Endothelial cell (in vitro differentiated cells): ENCODE measurements around the gene AIF1. TPM values are rescaled to one million over a fixed set of nuclear protein-coding genes. Genes with fewer than 3 reads are reported as not detected.

Experiments
- DNase-seq: peaks from one replicate; pipeline ENCODE4 v3.0.0; 2021; ENCODE audit warnings: low spot score
- H3K27ac Mint-ChIP-seq: one replicate; pipeline ENCODE4 v1.8.0; 2021; ENCODE audit warnings: mixed read lengths, inconsistent platforms; ENCODE audit not compliant: unreplicated experiment
- H3K27me3 Mint-ChIP-seq: one replicate; pipeline ENCODE4 v1.8.0; 2021; ENCODE audit warnings: mild to moderate bottlenecking, moderate library complexity, mixed read lengths, inconsistent platforms; ENCODE audit not compliant: unreplicated experiment
- H3K36me3 Mint-ChIP-seq: one replicate; pipeline ENCODE4 v1.8.0; 2021; ENCODE audit warnings: mild to moderate bottlenecking, low read depth, mixed read lengths, inconsistent platforms; ENCODE audit not compliant: unreplicated experiment
- H3K4me1 Mint-ChIP-seq: one replicate; pipeline ENCODE4 v1.8.0; 2021; ENCODE audit warnings: mild to moderate bottlenecking, mixed read lengths, inconsistent platforms; ENCODE audit not compliant: unreplicated experiment
- H3K4me3 Mint-ChIP-seq: one replicate; pipeline ENCODE4 v1.8.0; 2021; ENCODE audit warnings: mild to moderate bottlenecking, mixed read lengths, inconsistent platforms; ENCODE audit not compliant: unreplicated experiment
- H3K9me3 Mint-ChIP-seq: one replicate; pipeline ENCODE4 v1.8.0; 2021; ENCODE audit warnings: mixed read lengths, inconsistent platforms; ENCODE audit not compliant: unreplicated experiment
- total RNA-seq: library from RNA; stranded (reverse); fragmentation: NEBNext Ultra II Directional; extraction: Animal tissue kit (Norgen Biotek cat#: 25700); gene quantifications from one replicate; pipeline ENCODE4 v1.2.1, GENCODE V29; 2021; ENCODE audit not compliant: unreplicated experiment
- TF ChIP-seq, protein P1 (sequence below): fragments of 200-600 bp; sonication (generic); IDR thresholded peaks from one replicate; pipeline ENCODE4 v1.5.0; 2021; ENCODE audit warnings: antibody characterized with exemption; ENCODE audit not compliant: unreplicated experiment

The AIF1 gene
- total RNA-seq, 1 donor from 2014 or later = 22.8 TPM

DNA sequence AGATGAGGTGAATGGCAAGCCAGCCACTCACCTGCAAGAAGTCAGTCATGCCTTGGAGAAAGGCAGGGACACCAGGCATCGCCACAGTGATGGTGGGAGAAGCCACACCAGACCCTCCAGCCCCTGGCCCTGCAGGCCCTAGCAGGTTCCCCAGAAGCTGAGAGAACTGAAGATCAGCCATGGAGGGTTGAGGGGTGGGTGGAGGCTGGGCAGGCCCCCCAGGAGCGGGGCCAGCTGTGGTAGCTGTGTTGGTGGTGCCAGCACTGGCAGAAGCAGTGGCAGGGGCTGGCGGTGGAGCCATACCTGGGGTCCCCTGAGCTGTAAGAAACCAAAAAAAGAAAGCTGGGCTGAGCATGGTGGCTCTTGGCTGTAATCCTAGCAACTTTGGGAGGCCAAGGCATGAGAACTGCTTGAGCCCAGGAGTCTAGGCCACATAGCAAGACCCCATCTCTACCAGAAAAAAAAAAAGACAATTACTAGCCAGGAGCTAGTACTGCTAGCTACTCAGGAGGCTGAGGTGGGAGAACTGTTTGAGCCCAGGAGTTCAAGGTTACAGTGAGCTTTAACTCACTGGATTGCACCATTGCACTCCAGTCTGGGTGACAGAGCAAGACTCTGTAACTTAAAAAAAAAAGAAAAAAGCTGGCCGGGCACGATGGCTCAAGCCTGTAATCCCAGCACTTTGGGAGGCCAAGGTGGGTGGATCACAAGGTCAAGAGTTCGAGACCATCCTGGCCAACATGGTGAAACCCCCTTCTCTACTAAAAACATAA lies 27.9 kb downstream of the AIF1 start:
- H3K9me3 Mint-ChIP-seq = no peaks in the 10 kb centered on the region
- H3K36me3 Mint-ChIP-seq = peaks cover 34% of the 10 kb centered on the region
- no peak for DNase-seq
- TF ChIP-seq, protein P1, sequence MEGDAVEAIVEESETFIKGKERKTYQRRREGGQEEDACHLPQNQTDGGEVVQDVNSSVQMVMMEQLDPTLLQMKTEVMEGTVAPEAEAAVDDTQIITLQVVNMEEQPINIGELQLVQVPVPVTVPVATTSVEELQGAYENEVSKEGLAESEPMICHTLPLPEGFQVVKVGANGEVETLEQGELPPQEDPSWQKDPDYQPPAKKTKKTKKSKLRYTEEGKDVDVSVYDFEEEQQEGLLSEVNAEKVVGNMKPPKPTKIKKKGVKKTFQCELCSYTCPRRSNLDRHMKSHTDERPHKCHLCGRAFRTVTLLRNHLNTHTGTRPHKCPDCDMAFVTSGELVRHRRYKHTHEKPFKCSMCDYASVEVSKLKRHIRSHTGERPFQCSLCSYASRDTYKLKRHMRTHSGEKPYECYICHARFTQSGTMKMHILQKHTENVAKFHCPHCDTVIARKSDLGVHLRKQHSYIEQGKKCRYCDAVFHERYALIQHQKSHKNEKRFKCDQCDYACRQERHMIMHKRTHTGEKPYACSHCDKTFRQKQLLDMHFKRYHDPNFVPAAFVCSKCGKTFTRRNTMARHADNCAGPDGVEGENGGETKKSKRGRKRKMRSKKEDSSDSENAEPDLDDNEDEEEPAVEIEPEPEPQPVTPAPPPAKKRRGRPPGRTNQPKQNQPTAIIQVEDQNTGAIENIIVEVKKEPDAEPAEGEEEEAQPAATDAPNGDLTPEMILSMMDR = no peak
- no peak overlapping the region for H3K27ac Mint-ChIP-seq
- no peak overlapping the region for H3K4me3 Mint-ChIP-seq
- H3K27me3 Mint-ChIP-seq = peaks cover 3% of the 10 kb centered on the region
- H3K4me1 Mint-ChIP-seq = peaks cover 2% of the 10 kb centered on the region

DNA sequence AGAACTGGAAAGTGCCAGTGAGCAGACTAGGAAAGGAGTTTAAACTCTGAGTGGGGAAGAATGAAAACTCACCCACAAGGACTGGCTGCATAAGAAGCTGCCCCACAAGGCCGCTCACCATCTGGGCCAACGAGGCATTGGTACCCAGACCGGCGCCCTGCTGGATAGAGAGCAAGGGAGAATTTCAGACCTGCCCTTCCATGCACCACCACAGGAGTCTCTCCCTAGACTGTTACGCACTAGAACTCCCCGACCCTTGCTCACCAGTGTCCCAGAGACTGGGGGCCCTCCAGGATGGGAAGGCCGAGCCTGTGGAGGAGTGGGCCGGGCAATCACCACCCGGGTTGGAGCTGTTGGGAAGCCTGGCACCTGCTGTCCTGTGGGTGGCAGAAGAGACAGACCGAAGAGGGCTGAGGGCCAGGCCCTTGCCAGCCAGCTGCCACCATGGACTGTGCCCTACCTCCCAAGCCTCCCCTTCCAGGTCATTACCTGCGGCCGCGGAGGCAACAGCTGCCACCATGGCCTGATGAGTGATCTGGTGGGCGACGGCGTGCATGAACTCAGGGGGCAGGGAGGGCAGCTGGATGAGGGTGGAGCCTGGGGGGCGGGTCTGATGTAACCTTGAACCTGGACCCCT lies 28.9 kb downstream of the AIF1 start:
- Mint-ChIP-seq H3K4me1 (peaks cover 2% of the 10 kb centered on the region), H3K27me3 (no peaks in the 10 kb centered on the region), H3K27ac (no peak overlapping the region), H3K36me3 (peaks cover 37% of the 10 kb centered on the region), H3K4me3 (no peak overlapping the region), H3K9me3 (no peaks in the 10 kb centered on the region)
- no peak for DNase-seq
- TF ChIP-seq, protein P1 = no peak

DNA sequence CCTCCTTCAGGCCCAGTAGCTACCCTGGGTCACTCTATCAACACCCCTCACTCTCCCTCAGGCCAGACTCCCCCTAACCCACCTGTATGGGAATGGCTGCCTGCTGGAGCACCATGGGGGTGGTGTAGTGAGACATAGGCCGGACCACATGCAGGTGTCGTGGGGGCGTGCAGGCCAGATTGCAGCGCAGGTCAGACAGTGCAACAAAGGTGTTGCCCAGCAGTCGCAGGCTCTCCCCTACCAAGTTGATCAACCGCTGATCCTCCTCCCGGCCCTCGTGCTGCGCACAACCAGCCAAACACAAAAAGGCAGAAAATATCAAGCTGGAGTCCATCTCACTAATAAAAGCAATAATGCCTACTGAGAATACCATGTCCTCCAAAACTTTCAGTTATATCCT lies 30.3 kb downstream of the AIF1 start:
- peaks cover 2% of the 10 kb centered on the region for H3K27me3 Mint-ChIP-seq
- peaks cover 40% of the 10 kb centered on the region for H3K36me3 Mint-ChIP-seq
- H3K4me1 Mint-ChIP-seq = peaks cover 4% of the 10 kb centered on the region
- peak overlapping the region; percentile 42 for H3K27ac Mint-ChIP-seq
- no peaks in the 10 kb centered on the region for H3K9me3 Mint-ChIP-seq
- H3K4me3 Mint-ChIP-seq = peak overlapping the region; percentile 79
- TF ChIP-seq, protein P1 = no peak
- DNase-seq = no peak

DNA sequence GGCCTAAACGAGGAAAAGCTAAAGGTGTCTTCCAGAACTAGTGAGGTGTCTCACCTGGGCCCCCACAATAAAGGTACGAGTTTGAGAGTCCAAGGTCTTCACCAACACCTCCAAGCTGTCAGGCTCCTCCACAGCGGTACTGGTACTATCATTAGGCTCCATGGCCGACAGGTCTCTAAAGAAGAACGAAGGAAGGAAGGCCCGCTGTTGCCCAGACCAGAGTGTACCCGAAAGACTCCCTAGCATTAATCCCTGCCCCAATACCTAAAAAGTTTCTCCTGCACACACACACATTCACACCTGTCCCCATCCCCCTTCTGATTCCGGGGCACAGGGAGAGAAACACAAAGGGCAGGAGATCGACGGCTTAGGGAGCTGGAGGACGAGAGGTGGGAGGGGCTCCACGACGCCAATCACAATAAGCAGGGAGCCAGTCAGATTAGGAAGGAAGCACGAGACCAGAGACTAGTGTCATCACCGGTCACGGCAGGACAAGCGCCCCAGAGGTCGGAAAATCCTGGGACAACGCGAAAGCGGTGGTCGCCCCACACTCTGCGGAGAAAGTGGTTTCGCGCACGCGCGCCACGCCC lies 36.7 kb downstream of the AIF1 start:
- TF ChIP-seq, protein P1 = no peak
- Mint-ChIP-seq H3K4me3 (peak overlapping the region; percentile 97), H3K27me3 (peaks cover 6% of the 10 kb centered on the region), H3K36me3 (peaks cover 20% of the 10 kb centered on the region), H3K9me3 (no peaks in the 10 kb centered on the region), H3K27ac (peak overlapping the region; percentile 98), H3K4me1 (peaks cover 16% of the 10 kb centered on the region)
- DNase-seq = no peak
